HepG2 (cell line): ENCODE measurements around the gene IFNLR1. TPM values are rescaled to one million over a fixed set of nuclear protein-coding genes. Genes with fewer than 3 reads are reported as not detected.
A peak's percentile ranks its signal among the peaks of the same experiment; 100 is the strongest.

Source experiments
- ELF1 ChIP-seq: sonication (generic); formaldehyde crosslinking; IDR thresholded peaks from 2 replicates; pipeline ENCODE4 v1.4.0; 2020; ENCODE audit warnings: missing genetic modification reagents
- EZH2 ChIP-seq: conservative IDR thresholded peaks from 2 replicates; pipeline ENCODE4 v1.6.1; 2012; ENCODE audit warnings: mild to moderate bottlenecking, low read depth, low read length, moderate library complexity
- GLI4 ChIP-seq: sonication (generic); formaldehyde crosslinking; IDR thresholded peaks from 2 replicates; pipeline ENCODE4 v1.5.1; 2020; ENCODE audit warnings: missing genetic modification reagents, mild to moderate bottlenecking, moderate library complexity, borderline replicate concordance
- HMG20A ChIP-seq: IDR thresholded peaks from 2 replicates; pipeline ENCODE4 v1.6.1; 2016; ENCODE audit warnings: borderline replicate concordance
- HOXD1 ChIP-seq: sonication (generic); formaldehyde crosslinking; IDR thresholded peaks from 2 replicates; pipeline ENCODE4 v1.5.0; 2020; ENCODE audit warnings: missing genetic modification reagents
- KLF9 ChIP-seq: IDR thresholded peaks from 2 replicates; pipeline ENCODE4 v1.6.1; 2016; ENCODE audit warnings: low read depth
- MIXL1 ChIP-seq: IDR thresholded peaks from 2 replicates; pipeline ENCODE4 v1.6.1; 2016
- TARDBP ChIP-seq: sonication (generic); formaldehyde crosslinking; IDR thresholded peaks from 2 replicates; pipeline ENCODE4 v1.8.0; 2022; ENCODE audit warnings: mild to moderate bottlenecking, missing genetic modification reagents
- ZBTB3 ChIP-seq: sonication (generic); formaldehyde crosslinking; IDR thresholded peaks from 2 replicates; pipeline ENCODE4 v1.4.0; 2020; ENCODE audit warnings: low read depth, mild to moderate bottlenecking, moderate library complexity, missing genetic modification reagents, borderline replicate concordance
- ZFY ChIP-seq: sonication (generic); formaldehyde crosslinking; IDR thresholded peaks from 2 replicates; pipeline ENCODE4 v1.4.0; 2020; ENCODE audit warnings: missing genetic modification reagents
- ZNF10 ChIP-seq: sonication (generic); formaldehyde crosslinking; IDR thresholded peaks from 2 replicates; pipeline ENCODE4 v1.4.0; 2020; ENCODE audit warnings: mild to moderate bottlenecking, low read depth, missing genetic modification reagents, borderline replicate concordance
- ZNF3 ChIP-seq: IDR thresholded peaks from 2 replicates; pipeline ENCODE4 v1.7.0; 2017; ENCODE audit warnings: inconsistent platforms
- ZNF713 ChIP-seq: sonication (generic); formaldehyde crosslinking; IDR thresholded peaks from 2 replicates; pipeline ENCODE4 v1.4.0; 2020; ENCODE audit warnings: mild to moderate bottlenecking, missing genetic modification reagents
- polyA plus RNA-seq, 8 experiments: library from polyadenylated mRNA; depleted of rRNA in 3 of 8; stranded (reverse) in 7 of 8; unstranded in 1 of 8; fragments of >200 nt; fragmentation: Illumina TruSeq in 4 of 8; extraction: Trizol in 4 of 8; gene quantifications; 2 replicates each; pipeline versions ENCODE4 v1.2.1 to v1.2.3, GENCODE V29; 2011 to 2016; ENCODE audit warnings: low read depth in 4 of 8, missing spikeins in 1 of 8, mixed read lengths in 1 of 8; ENCODE audit not compliant: insufficient read depth in 1 of 8
- total RNA-seq, 5 experiments: library from RNA; depleted of rRNA; stranded (reverse); fragments of >200 nt; fragmentation: Illumina TruSeq; extraction: Trizol; gene quantifications; 2 replicates each; pipeline ENCODE4 v1.2.3, GENCODE V29; 2016; ENCODE audit warnings: low read depth in 1 of 5
- TF ChIP-seq, protein P1 (sequence below): sonication (generic); formaldehyde crosslinking; IDR thresholded peaks from 2 replicates; pipeline ENCODE4 v1.5.0; 2020; ENCODE audit warnings: mild to moderate bottlenecking, missing genetic modification reagents
- TF ChIP-seq, protein P2 (sequence below): sonication (generic); formaldehyde crosslinking; IDR thresholded peaks from one replicate; pipeline ENCODE4 v1.5.1; 2020; ENCODE audit warnings: mild to moderate bottlenecking, missing genetic modification reagents; ENCODE audit errors: not compliant biosample characterization
- TF ChIP-seq, protein P3 (sequence below): sonication (generic); formaldehyde crosslinking; IDR thresholded peaks from 2 replicates; pipeline ENCODE4 v1.4.0; 2020; ENCODE audit warnings: missing genetic modification reagents, low read depth, mild to moderate bottlenecking, borderline replicate concordance
- TF ChIP-seq, protein P4 (sequence below): sonication (generic); formaldehyde crosslinking; IDR thresholded peaks from 2 replicates; pipeline ENCODE4 v1.4.0; 2020; ENCODE audit warnings: missing genetic modification reagents

The IFNLR1 gene
- total and polyA plus RNA-seq, 2 of the 13 experiments (the other 11 are each of a cell fraction or from before 2014, with no cell fraction given) = 3.8 to 8.5 TPM

DNA sequence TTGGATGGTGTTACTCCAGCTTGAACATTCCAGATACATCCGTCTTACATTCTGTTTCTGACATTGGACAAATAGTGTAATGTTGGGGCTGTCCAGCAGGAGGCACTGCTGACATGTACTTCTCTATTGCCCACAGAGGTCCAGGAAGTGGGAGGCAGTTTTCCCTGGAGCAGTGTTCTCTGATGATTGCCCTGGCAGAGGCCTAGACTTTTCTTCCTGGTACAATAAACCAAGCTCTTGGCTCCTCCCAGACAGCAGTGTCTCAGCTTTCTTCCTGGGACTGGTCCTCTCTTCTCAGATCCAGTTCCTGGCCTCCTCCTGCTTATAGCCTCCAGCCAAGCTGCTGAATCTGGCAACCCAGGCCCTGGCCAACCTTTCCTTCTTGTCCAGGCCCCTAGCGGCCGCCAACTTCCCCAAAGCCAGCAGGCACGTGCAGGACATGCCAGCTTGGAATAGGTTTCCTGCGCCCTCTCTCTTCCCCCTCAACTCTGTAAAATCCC, 14.9 kb upstream of the IFNLR1 start (continued):
- TF ChIP-seq ZFY (peak; percentile 45; the same call in 1 of the 2 replicates), GLI4 (CRISPR knock-in tag) (no peak), ELF1 (CRISPR knock-in tag) (peak; percentile 84), TARDBP (CRISPR knock-in tag) (0 out of 2 replicates have a peak, but pooled peaks have one; percentile 14), ZNF3 (CRISPR knock-in tag) (no peak), ZBTB3 (CRISPR knock-in tag) (no peak), ZNF10 (CRISPR knock-in tag) (no peak), ZNF713 (CRISPR knock-in tag) (no peak), MIXL1 (CRISPR knock-in tag) (0 out of 2 replicates have a peak, but pooled peaks have one; percentile 46), EZH2 (no peak), HOXD1 (CRISPR knock-in tag) (0 out of 2 replicates have a peak, but pooled peaks have one; percentile 29), KLF9 (no peak), HMG20A (no peak)
- TF ChIP-seq, protein P1, sequence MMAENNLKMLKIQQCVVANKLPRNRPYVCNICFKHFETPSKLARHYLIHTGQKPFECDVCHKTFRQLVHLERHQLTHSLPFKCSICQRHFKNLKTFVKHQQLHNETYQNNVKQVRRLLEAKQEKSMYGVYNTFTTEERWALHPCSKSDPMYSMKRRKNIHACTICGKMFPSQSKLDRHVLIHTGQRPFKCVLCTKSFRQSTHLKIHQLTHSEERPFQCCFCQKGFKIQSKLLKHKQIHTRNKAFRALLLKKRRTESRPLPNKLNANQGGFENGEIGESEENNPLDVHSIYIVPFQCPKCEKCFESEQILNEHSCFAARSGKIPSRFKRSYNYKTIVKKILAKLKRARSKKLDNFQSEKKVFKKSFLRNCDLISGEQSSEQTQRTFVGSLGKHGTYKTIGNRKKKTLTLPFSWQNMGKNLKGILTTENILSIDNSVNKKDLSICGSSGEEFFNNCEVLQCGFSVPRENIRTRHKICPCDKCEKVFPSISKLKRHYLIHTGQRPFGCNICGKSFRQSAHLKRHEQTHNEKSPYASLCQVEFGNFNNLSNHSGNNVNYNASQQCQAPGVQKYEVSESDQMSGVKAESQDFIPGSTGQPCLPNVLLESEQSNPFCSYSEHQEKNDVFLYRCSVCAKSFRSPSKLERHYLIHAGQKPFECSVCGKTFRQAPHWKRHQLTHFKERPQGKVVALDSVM (CRISPR knock-in tag) = peak; percentile 91
- TF ChIP-seq, protein P2, sequence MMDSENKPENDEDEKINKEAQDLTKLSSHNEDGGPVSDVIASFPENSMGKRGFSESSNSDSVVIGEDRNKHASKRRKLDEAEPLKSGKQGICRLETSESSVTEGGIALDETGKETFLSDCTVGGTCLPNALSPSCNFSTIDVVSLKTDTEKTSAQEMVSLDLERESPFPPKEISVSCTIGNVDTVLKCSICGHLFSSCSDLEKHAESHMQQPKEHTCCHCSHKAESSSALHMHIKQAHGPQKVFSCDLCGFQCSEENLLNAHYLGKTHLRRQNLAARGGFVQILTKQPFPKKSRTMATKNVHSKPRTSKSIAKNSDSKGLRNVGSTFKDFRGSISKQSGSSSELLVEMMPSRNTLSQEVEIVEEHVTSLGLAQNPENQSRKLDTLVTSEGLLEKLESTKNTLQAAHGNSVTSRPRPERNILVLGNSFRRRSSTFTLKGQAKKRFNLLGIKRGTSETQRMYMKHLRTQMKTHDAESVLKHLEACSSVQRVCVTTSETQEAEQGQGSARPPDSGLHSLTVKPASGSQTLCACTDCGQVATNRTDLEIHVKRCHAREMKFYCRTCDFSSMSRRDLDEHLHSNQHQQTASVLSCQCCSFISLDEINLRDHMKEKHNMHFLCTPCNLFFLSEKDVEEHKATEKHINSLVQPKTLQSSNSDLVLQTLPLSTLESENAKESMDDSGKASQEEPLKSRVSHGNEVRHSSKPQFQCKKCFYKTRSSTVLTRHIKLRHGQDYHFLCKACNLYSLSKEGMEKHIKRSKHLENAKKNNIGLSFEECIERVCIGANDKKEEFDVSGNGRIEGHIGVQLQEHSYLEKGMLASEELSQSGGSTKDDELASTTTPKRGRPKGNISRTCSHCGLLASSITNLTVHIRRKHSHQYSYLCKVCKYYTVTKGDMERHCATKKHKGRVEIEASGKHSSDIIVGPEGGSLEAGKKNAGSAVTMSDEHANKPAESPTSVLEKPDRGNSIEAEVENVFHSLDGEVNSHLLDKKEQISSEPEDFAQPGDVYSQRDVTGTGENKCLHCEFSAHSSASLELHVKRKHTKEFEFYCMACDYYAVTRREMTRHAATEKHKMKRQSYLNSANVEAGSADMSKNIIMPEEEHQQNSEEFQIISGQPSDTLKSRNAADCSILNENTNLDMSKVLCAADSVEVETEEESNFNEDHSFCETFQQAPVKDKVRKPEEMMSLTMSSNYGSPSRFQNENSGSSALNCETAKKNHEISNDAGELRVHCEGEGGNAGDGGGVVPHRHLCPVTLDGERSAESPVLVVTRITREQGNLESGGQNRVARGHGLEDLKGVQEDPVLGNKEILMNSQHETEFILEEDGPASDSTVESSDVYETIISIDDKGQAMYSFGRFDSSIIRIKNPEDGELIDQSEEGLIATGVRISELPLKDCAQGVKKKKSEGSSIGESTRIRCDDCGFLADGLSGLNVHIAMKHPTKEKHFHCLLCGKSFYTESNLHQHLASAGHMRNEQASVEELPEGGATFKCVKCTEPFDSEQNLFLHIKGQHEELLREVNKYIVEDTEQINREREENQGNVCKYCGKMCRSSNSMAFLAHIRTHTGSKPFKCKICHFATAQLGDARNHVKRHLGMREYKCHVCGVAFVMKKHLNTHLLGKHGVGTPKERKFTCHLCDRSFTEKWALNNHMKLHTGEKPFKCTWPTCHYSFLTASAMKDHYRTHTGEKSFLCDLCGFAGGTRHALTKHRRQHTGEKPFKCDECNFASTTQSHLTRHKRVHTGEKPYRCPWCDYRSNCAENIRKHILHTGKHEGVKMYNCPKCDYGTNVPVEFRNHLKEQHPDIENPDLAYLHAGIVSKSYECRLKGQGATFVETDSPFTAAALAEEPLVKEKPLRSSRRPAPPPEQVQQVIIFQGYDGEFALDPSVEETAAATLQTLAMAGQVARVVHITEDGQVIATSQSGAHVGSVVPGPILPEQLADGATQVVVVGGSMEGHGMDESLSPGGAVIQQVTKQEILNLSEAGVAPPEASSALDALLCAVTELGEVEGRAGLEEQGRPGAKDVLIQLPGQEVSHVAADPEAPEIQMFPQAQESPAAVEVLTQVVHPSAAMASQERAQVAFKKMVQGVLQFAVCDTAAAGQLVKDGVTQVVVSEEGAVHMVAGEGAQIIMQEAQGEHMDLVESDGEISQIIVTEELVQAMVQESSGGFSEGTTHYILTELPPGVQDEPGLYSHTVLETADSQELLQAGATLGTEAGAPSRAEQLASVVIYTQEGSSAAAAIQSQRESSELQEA (CRISPR knock-in tag) = no peak
- TF ChIP-seq, protein P3, sequence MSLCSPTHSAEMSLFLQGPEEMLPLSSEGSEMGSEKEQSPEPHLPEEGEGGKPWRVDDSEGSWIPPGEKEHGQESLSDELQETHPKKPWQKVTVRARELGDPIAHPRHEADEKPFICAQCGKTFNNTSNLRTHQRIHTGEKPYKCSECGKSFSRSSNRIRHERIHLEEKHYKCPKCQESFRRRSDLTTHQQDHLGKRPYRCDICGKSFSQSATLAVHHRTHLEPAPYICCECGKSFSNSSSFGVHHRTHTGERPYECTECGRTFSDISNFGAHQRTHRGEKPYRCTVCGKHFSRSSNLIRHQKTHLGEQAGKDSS = no peak
- TF ChIP-seq, protein P4, sequence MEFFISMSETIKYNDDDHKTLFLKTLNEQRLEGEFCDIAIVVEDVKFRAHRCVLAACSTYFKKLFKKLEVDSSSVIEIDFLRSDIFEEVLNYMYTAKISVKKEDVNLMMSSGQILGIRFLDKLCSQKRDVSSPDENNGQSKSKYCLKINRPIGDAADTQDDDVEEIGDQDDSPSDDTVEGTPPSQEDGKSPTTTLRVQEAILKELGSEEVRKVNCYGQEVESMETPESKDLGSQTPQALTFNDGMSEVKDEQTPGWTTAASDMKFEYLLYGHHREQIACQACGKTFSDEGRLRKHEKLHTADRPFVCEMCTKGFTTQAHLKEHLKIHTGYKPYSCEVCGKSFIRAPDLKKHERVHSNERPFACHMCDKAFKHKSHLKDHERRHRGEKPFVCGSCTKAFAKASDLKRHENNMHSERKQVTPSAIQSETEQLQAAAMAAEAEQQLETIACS (CRISPR knock-in tag) = no peak
